ENCODE data around the gene ZFR.

The ZFR gene

DNA sequence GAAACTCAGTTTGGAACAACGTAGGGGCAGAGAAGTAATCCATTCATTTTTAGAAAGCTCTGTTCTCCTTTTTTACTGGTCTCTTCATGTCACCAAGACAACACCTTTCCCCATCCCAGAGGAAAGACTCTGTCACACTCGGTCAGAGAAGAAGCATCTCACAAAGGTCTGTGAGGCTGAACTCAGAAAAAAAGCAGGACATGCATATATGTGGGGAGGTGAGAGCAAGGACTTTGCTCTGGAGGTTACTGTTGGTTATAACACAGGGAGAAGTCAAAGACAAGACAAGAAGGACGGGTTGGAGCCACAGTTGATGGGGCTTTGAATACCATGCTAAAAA lies 112.6 kb downstream of the ZFR start:
- Histone ChIP-seq H2AFZ (ENCODE audit: insufficient read depth, low read length, poor library complexity) (no peak overlapping the region), H3K18ac (ENCODE audit: low read length) (no peak overlapping the region), H3K79me1 (ENCODE audit: low read length) (no peaks in the 10 kb centered on the region), H3K9ac (ENCODE audit: low read length) (no peak overlapping the region), H3K4ac (ENCODE audit: low read depth, low read length) (no peak overlapping the region), H3K4me1 (ENCODE audit: control insufficient read depth in 1 of 2, insufficient read depth in 2 of 2, low read length in 2 of 2) (peaks cover 0 to 3% of the 10 kb centered on the region in 2 experiments), H3K27me3 (ENCODE audit: insufficient read depth, low read length) (no peaks in the 10 kb centered on the region), H4K91ac (ENCODE audit: low read depth, low read length) (no peak overlapping the region), H3K14ac (ENCODE audit: low read length) (no peak overlapping the region), H3K4me2 (ENCODE audit: low read length) (no peak overlapping the region), H2BK5ac (ENCODE audit: low read depth, low read length, poor library complexity) (no peak overlapping the region), H4K12ac (ENCODE audit: low read depth, low read length) (no peak overlapping the region), H4K8ac (ENCODE audit: low read depth, low read length) (no peak overlapping the region), H3K9me3 (ENCODE audit: insufficient read depth, low read depth, low read length) (no peaks in the 10 kb centered on the region), H3K4me3 (ENCODE audit: low read depth, low read length) (no peak overlapping the region), H2BK120ac (ENCODE audit: insufficient read depth, low read length, poor library complexity) (no peak overlapping the region), H3K27ac (ENCODE audit: low read depth, low read length) (no peak overlapping the region), H2BK12ac (ENCODE audit: low read length) (no peak overlapping the region), H3K79me2 (ENCODE audit: control insufficient read depth, insufficient read depth, low read length, poor library complexity) (no peaks in the 10 kb centered on the region), H2AK5ac (ENCODE audit: low read length) (no peak overlapping the region), H3K36me3 (ENCODE audit: control insufficient read depth in 1 of 2, insufficient read depth in 2 of 2, low read length in 2 of 2) (no peaks in the 10 kb centered on the region), H3K23ac (ENCODE audit: low read length) (no peak overlapping the region)
- WGBS (ENCODE audit: extremely low coverage, insufficient coverage, insufficient read length), result no CpG with 5 or more reads among the region's 3 CpGs
- no peak for DNase-seq

- no peaks in the 10 kb centered on the region for H3K27me3 ChIP-seq (ENCODE audit: insufficient read depth, low read length)
- no peak overlapping the region for H3K18ac ChIP-seq (ENCODE audit: low read length)
- H3K36me3 ChIP-seq (ENCODE audit: control insufficient read depth in 1 of 2, insufficient read depth in 2 of 2, low read length in 2 of 2), result no peaks in the 10 kb centered on the region
- no peak overlapping the region for H3K4ac ChIP-seq (ENCODE audit: low read depth, low read length)
- H2BK12ac ChIP-seq (ENCODE audit: low read length), result no peak overlapping the region
- H3K27ac ChIP-seq (ENCODE audit: low read depth, low read length), result no peak overlapping the region
- no peak overlapping the region for H4K12ac ChIP-seq (ENCODE audit: low read depth, low read length)
- no peak overlapping the region for H4K91ac ChIP-seq (ENCODE audit: low read depth, low read length)
- H3K4me1 ChIP-seq (ENCODE audit: control insufficient read depth in 1 of 2, insufficient read depth in 2 of 2, low read length in 2 of 2), result peaks cover 0 to 3% of the 10 kb centered on the region in 2 experiments
- no peak overlapping the region for H2AFZ ChIP-seq (ENCODE audit: insufficient read depth, low read length, poor library complexity)
- H2AK5ac ChIP-seq (ENCODE audit: low read length), result no peak overlapping the region
- no peak for DNase-seq
- H3K23ac ChIP-seq (ENCODE audit: low read length), result no peak overlapping the region
- H2BK5ac ChIP-seq (ENCODE audit: low read depth, low read length, poor library complexity), result no peak overlapping the region
- no peak overlapping the region for H3K9ac ChIP-seq (ENCODE audit: low read length)
- H3K79me2 ChIP-seq (ENCODE audit: control insufficient read depth, insufficient read depth, low read length, poor library complexity), result no peaks in the 10 kb centered on the region
- H3K4me3 ChIP-seq (ENCODE audit: low read depth, low read length), result no peak overlapping the region
- H2BK120ac ChIP-seq (ENCODE audit: insufficient read depth, low read length, poor library complexity), result no peak overlapping the region
- no peak overlapping the region for H3K4me2 ChIP-seq (ENCODE audit: low read length)
- H3K14ac ChIP-seq (ENCODE audit: low read length), result no peak overlapping the region
- H3K9me3 ChIP-seq (ENCODE audit: insufficient read depth, low read depth, low read length), result no peaks in the 10 kb centered on the region
- no peak overlapping the region for H4K8ac ChIP-seq (ENCODE audit: low read depth, low read length)
- H3K79me1 ChIP-seq (ENCODE audit: low read length), result no peaks in the 10 kb centered on the region
- WGBS (ENCODE audit: extremely low coverage, insufficient coverage, insufficient read length), result no CpG with 5 or more reads among the region's 11 CpGs
These were observed 113.2 kb downstream of the ZFR start for GRCh38 chr5:32331217-32331934.

DNA sequence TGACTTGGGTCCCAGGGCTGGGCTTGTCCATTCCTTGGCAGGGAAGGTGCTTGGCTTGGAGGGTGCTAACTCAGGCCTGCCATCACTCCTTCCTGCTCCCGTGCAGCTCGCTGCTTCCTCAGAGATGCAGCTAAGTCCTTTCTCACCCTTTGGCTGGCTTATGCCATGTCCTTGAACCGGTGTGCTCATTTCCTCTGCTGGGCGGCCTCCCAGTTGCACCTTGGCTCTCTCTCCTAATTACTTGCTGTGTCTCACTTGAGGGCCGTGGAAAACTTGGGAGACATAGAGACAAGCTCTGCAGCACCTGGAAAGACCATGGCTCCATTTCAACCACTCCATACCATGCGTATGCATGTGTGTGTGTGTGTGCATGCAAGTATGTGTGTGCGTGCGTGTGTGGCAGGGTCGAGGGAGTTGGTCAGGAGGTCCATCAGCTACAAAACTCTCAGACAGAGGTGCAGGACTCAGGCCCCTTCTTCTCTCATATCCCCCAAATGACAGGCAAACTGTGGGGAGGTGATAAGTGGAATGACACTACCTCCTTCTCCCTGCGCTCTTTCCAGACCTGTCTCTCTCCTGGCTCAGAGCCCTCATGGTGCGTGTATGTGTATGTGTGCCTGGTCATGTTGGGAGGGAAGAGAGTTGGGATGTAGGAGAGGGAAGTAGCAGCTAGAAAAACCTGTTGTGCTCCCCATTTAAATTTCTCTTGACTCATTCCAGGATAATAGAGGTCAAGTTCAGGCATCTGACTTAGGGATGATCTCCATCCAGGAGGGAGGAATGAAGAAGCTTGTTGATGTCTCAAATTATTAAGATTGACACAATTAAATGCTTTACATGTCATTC lies 114.2 kb downstream of the ZFR start:
- no peak overlapping the region for H4K12ac ChIP-seq (ENCODE audit: low read depth, low read length)

GRCh38 chr5:32329395-32329834 lies 115.1 kb downstream of the ZFR start:
- Histone ChIP-seq H3K23ac (ENCODE audit: low read length) (no peak overlapping the region), H3K27ac (ENCODE audit: low read depth, low read length) (no peak overlapping the region), H2BK120ac (ENCODE audit: insufficient read depth, low read length, poor library complexity) (no peak overlapping the region), H3K18ac (ENCODE audit: low read length) (no peak overlapping the region), H3K4ac (ENCODE audit: low read depth, low read length) (no peak overlapping the region), H3K4me2 (ENCODE audit: low read length) (no peak overlapping the region), H2AFZ (ENCODE audit: insufficient read depth, low read length, poor library complexity) (no peak overlapping the region), H2BK12ac (ENCODE audit: low read length) (no peak overlapping the region), H3K4me3 (ENCODE audit: low read depth, low read length) (no peak overlapping the region), H4K8ac (ENCODE audit: low read depth, low read length) (no peak overlapping the region), H2AK5ac (ENCODE audit: low read length) (no peak overlapping the region), H3K9ac (ENCODE audit: low read length) (no peak overlapping the region), H4K91ac (ENCODE audit: low read depth, low read length) (no peak overlapping the region), H2BK5ac (ENCODE audit: low read depth, low read length, poor library complexity) (no peak overlapping the region), H3K4me1 (ENCODE audit: control insufficient read depth in 1 of 2, insufficient read depth in 2 of 2, low read length in 2 of 2) (peaks cover 0 to 3% of the 10 kb centered on the region in 2 experiments), H3K9me3 (ENCODE audit: insufficient read depth, low read depth, low read length) (no peaks in the 10 kb centered on the region), H3K79me2 (ENCODE audit: control insufficient read depth, insufficient read depth, low read length, poor library complexity) (no peaks in the 10 kb centered on the region), H4K12ac (ENCODE audit: low read depth, low read length) (no peak overlapping the region), H3K79me1 (ENCODE audit: low read length) (no peaks in the 10 kb centered on the region), H3K27me3 (ENCODE audit: insufficient read depth, low read length) (no peaks in the 10 kb centered on the region), H3K14ac (ENCODE audit: low read length) (no peak overlapping the region), H3K36me3 (ENCODE audit: control insufficient read depth in 1 of 2, insufficient read depth in 2 of 2, low read length in 2 of 2) (no peaks in the 10 kb centered on the region)
- no CpG with 5 or more reads among the region's 10 CpGs for WGBS (ENCODE audit: extremely low coverage, insufficient coverage, insufficient read length)
- DNase-seq, result peak; percentile 63 to 83

More for the DNA sequence above, 114.2 kb downstream of the ZFR start:
- Histone ChIP-seq H3K4me1 (ENCODE audit: control insufficient read depth in 1 of 2, insufficient read depth in 2 of 2, low read length in 2 of 2) (peaks cover 0 to 3% of the 10 kb centered on the region in 2 experiments), H3K9ac (ENCODE audit: low read length) (no peak overlapping the region), H2AFZ (ENCODE audit: insufficient read depth, low read length, poor library complexity) (no peak overlapping the region), H2BK5ac (ENCODE audit: low read depth, low read length, poor library complexity) (no peak overlapping the region), H3K79me2 (ENCODE audit: control insufficient read depth, insufficient read depth, low read length, poor library complexity) (no peaks in the 10 kb centered on the region), H2BK12ac (ENCODE audit: low read length) (no peak overlapping the region), H4K91ac (ENCODE audit: low read depth, low read length) (no peak overlapping the region), H3K9me3 (ENCODE audit: insufficient read depth, low read depth, low read length) (no peaks in the 10 kb centered on the region), H3K79me1 (ENCODE audit: low read length) (no peaks in the 10 kb centered on the region), H3K4me3 (ENCODE audit: low read depth, low read length) (no peak overlapping the region), H3K27me3 (ENCODE audit: insufficient read depth, low read length) (no peaks in the 10 kb centered on the region), H3K14ac (ENCODE audit: low read length) (no peak overlapping the region), H3K18ac (ENCODE audit: low read length) (no peak overlapping the region), H2BK120ac (ENCODE audit: insufficient read depth, low read length, poor library complexity) (no peak overlapping the region), H2AK5ac (ENCODE audit: low read length) (no peak overlapping the region), H3K4ac (ENCODE audit: low read depth, low read length) (no peak overlapping the region), H4K8ac (ENCODE audit: low read depth, low read length) (no peak overlapping the region), H3K27ac (ENCODE audit: low read depth, low read length) (no peak overlapping the region), H3K4me2 (ENCODE audit: low read length) (no peak overlapping the region), H3K23ac (ENCODE audit: low read length) (no peak overlapping the region), H3K36me3 (ENCODE audit: control insufficient read depth in 1 of 2, insufficient read depth in 2 of 2, low read length in 2 of 2) (no peaks in the 10 kb centered on the region)
- no peak for DNase-seq
- no CpG with 5 or more reads among the region's 11 CpGs for WGBS (ENCODE audit: extremely low coverage, insufficient coverage, insufficient read length)
